ENCODE results near the gene RBMS1. TPM values are rescaled to one million over a fixed set of nuclear protein-coding genes. Genes with fewer than 3 reads are reported as not detected.

The RBMS1 gene
- total and polyA plus RNA-seq, 4 donors = 29.5 to 72.0 (median 49.5) TPM

- no peak for DNase-seq (ENCODE audit: low read depth in 4 of 6, low spot score in 6 of 6)
- 93% methylated on average over 3 of the region's 4 CpGs for WGBS (ENCODE audit: insufficient coverage)
- H3K27ac ChIP-seq (ENCODE audit: low read depth, low read length) = no peak overlapping the region
These were observed 72.9 kb downstream of the RBMS1 start for GRCh38 chr2:160420711-160421110.

GRCh38 chr2:160419776-160420505 lies 73.7 kb downstream of the RBMS1 start:
- no peak overlapping the region for H3K4me3 ChIP-seq (ENCODE audit: low read depth, low read length)
- no peaks in the 10 kb centered on the region for H3K4me1 ChIP-seq (ENCODE audit: control insufficient read depth, insufficient read depth, low read length)
- no peaks in the 10 kb centered on the region for H3K36me3 ChIP-seq (ENCODE audit: control insufficient read depth, insufficient read depth, low read length)
- H3K9me3 ChIP-seq (ENCODE audit: control insufficient read depth, insufficient read depth, low read length) = no peaks in the 10 kb centered on the region
- no peak overlapping the region for H3K27ac ChIP-seq (ENCODE audit: low read depth, low read length)
- H3K27me3 ChIP-seq (ENCODE audit: control insufficient read depth, insufficient read depth, low read length) = no peaks in the 10 kb centered on the region
- WGBS (ENCODE audit: insufficient coverage) = 92% methylated on average over 1 of the region's 3 CpGs
- DNase-seq (ENCODE audit: low read depth in 4 of 6, low spot score in 6 of 6) = no peak

More at GRCh38 chr2:160420711-160421110, 72.9 kb downstream of the RBMS1 start:
- Histone ChIP-seq H3K4me1 (ENCODE audit: control insufficient read depth, insufficient read depth, low read length) (no peaks in the 10 kb centered on the region), H3K36me3 (ENCODE audit: control insufficient read depth, insufficient read depth, low read length) (no peaks in the 10 kb centered on the region), H3K9me3 (ENCODE audit: control insufficient read depth, insufficient read depth, low read length) (no peaks in the 10 kb centered on the region), H3K27me3 (ENCODE audit: control insufficient read depth, insufficient read depth, low read length) (no peaks in the 10 kb centered on the region), H3K4me3 (ENCODE audit: low read depth, low read length) (no peak overlapping the region)

GRCh38 chr2:160418853-160419252 lies 74.8 kb downstream of the RBMS1 start:
- Histone ChIP-seq H3K9me3 (ENCODE audit: control insufficient read depth, insufficient read depth, low read length) (no peaks in the 10 kb centered on the region), H3K4me3 (ENCODE audit: low read depth, low read length) (no peak overlapping the region), H3K36me3 (ENCODE audit: control insufficient read depth, insufficient read depth, low read length) (no peaks in the 10 kb centered on the region), H3K4me1 (ENCODE audit: control insufficient read depth, insufficient read depth, low read length) (no peaks in the 10 kb centered on the region), H3K27me3 (ENCODE audit: control insufficient read depth, insufficient read depth, low read length) (no peaks in the 10 kb centered on the region), H3K27ac (ENCODE audit: low read depth, low read length) (no peak overlapping the region)
- no CpG with 5 or more reads among the region's 1 CpG for WGBS (ENCODE audit: insufficient coverage)
- DNase-seq (ENCODE audit: low read depth in 4 of 6, low spot score in 6 of 6) = no peak

GRCh38 chr2:160418398-160418765 lies 75.2 kb downstream of the RBMS1 start:
- no peak overlapping the region for H3K27ac ChIP-seq (ENCODE audit: low read depth, low read length)
- H3K4me1 ChIP-seq (ENCODE audit: control insufficient read depth, insufficient read depth, low read length) = no peaks in the 10 kb centered on the region
- H3K9me3 ChIP-seq (ENCODE audit: control insufficient read depth, insufficient read depth, low read length) = no peaks in the 10 kb centered on the region
- H3K36me3 ChIP-seq (ENCODE audit: control insufficient read depth, insufficient read depth, low read length) = no peaks in the 10 kb centered on the region
- no CpG with 5 or more reads among the region's 1 CpG for WGBS (ENCODE audit: insufficient coverage)
- DNase-seq (ENCODE audit: low read depth in 4 of 6, low spot score in 6 of 6) = no peak
- no peak overlapping the region for H3K4me3 ChIP-seq (ENCODE audit: low read depth, low read length)
- H3K27me3 ChIP-seq (ENCODE audit: control insufficient read depth, insufficient read depth, low read length) = no peaks in the 10 kb centered on the region

- Histone ChIP-seq H3K4me1 (ENCODE audit: control insufficient read depth, insufficient read depth, low read length) (no peaks in the 10 kb centered on the region), H3K27me3 (ENCODE audit: control insufficient read depth, insufficient read depth, low read length) (no peaks in the 10 kb centered on the region), H3K9me3 (ENCODE audit: control insufficient read depth, insufficient read depth, low read length) (no peaks in the 10 kb centered on the region), H3K4me3 (ENCODE audit: low read depth, low read length) (no peak overlapping the region), H3K36me3 (ENCODE audit: control insufficient read depth, insufficient read depth, low read length) (no peaks in the 10 kb centered on the region), H3K27ac (ENCODE audit: low read depth, low read length) (no peak overlapping the region)
- peak in 1 of 6 donors; percentile 27 for DNase-seq (ENCODE audit: low read depth in 4 of 6, low spot score in 6 of 6)
- WGBS (ENCODE audit: insufficient coverage) = 67% methylated on average over 1 of the region's 6 CpGs
These were observed 75.7 kb downstream of the RBMS1 start for GRCh38 chr2:160417745-160418397.

GRCh38 chr2:160415991-160416390 lies 77.6 kb downstream of the RBMS1 start:
- H3K4me3 ChIP-seq (ENCODE audit: low read depth, low read length) = no peak overlapping the region
- WGBS (ENCODE audit: insufficient coverage) = 80% methylated on average over 1 of the region's 2 CpGs
- no peaks in the 10 kb centered on the region for H3K4me1 ChIP-seq (ENCODE audit: control insufficient read depth, insufficient read depth, low read length)
- no peaks in the 10 kb centered on the region for H3K27me3 ChIP-seq (ENCODE audit: control insufficient read depth, insufficient read depth, low read length)
- H3K27ac ChIP-seq (ENCODE audit: low read depth, low read length) = no peak overlapping the region
- no peaks in the 10 kb centered on the region for H3K9me3 ChIP-seq (ENCODE audit: control insufficient read depth, insufficient read depth, low read length)
- no peak for DNase-seq (ENCODE audit: low read depth in 4 of 6, low spot score in 6 of 6)
- no peaks in the 10 kb centered on the region for H3K36me3 ChIP-seq (ENCODE audit: control insufficient read depth, insufficient read depth, low read length)

- WGBS (ENCODE audit: insufficient coverage) = 67% methylated on average over 1 of the region's 2 CpGs
- Histone ChIP-seq H3K4me1 (ENCODE audit: control insufficient read depth, insufficient read depth, low read length) (peaks cover 6% of the 10 kb centered on the region), H3K4me3 (ENCODE audit: low read depth, low read length) (no peak overlapping the region), H3K27me3 (ENCODE audit: control insufficient read depth, insufficient read depth, low read length) (no peaks in the 10 kb centered on the region), H3K9me3 (ENCODE audit: control insufficient read depth, insufficient read depth, low read length) (no peaks in the 10 kb centered on the region), H3K27ac (ENCODE audit: low read depth, low read length) (no peak overlapping the region), H3K36me3 (ENCODE audit: control insufficient read depth, insufficient read depth, low read length) (no peaks in the 10 kb centered on the region)
- DNase-seq (ENCODE audit: low read depth in 4 of 6, low spot score in 6 of 6) = no peak
These were observed 81.7 kb downstream of the RBMS1 start for GRCh38 chr2:160411955-160412354.

GRCh38 chr2:160411167-160411566 lies 82.4 kb downstream of the RBMS1 start:
- DNase-seq (ENCODE audit: low read depth in 4 of 6, low spot score in 6 of 6) = no peak
- H3K4me3 ChIP-seq (ENCODE audit: low read depth, low read length) = no peak overlapping the region
- no peak overlapping the region for H3K27ac ChIP-seq (ENCODE audit: low read depth, low read length)
- no peaks in the 10 kb centered on the region for H3K27me3 ChIP-seq (ENCODE audit: control insufficient read depth, insufficient read depth, low read length)
- H3K4me1 ChIP-seq (ENCODE audit: control insufficient read depth, insufficient read depth, low read length) = peaks cover 6% of the 10 kb centered on the region
- H3K9me3 ChIP-seq (ENCODE audit: control insufficient read depth, insufficient read depth, low read length) = no peaks in the 10 kb centered on the region
- H3K36me3 ChIP-seq (ENCODE audit: control insufficient read depth, insufficient read depth, low read length) = no peaks in the 10 kb centered on the region
- WGBS (ENCODE audit: insufficient coverage) = no CpG with 5 or more reads among the region's 1 CpG

- no CpG with 5 or more reads among the region's 1 CpG for WGBS (ENCODE audit: insufficient coverage)
- Histone ChIP-seq H3K27ac (ENCODE audit: low read depth, low read length) (no peak overlapping the region), H3K27me3 (ENCODE audit: control insufficient read depth, insufficient read depth, low read length) (no peaks in the 10 kb centered on the region), H3K4me1 (ENCODE audit: control insufficient read depth, insufficient read depth, low read length) (peaks cover 10% of the 10 kb centered on the region), H3K36me3 (ENCODE audit: control insufficient read depth, insufficient read depth, low read length) (no peaks in the 10 kb centered on the region), H3K9me3 (ENCODE audit: control insufficient read depth, insufficient read depth, low read length) (no peaks in the 10 kb centered on the region), H3K4me3 (ENCODE audit: low read depth, low read length) (no peak overlapping the region)
- no peak for DNase-seq (ENCODE audit: low read depth in 4 of 6, low spot score in 6 of 6)
These were observed 84.1 kb downstream of the RBMS1 start for GRCh38 chr2:160409480-160409879.

GRCh38 chr2:160408959-160409291 lies 84.7 kb downstream of the RBMS1 start:
- no peak for DNase-seq (ENCODE audit: low read depth in 4 of 6, low spot score in 6 of 6)
- Histone ChIP-seq H3K27me3 (ENCODE audit: control insufficient read depth, insufficient read depth, low read length) (no peaks in the 10 kb centered on the region), H3K9me3 (ENCODE audit: control insufficient read depth, insufficient read depth, low read length) (no peaks in the 10 kb centered on the region), H3K36me3 (ENCODE audit: control insufficient read depth, insufficient read depth, low read length) (no peaks in the 10 kb centered on the region), H3K27ac (ENCODE audit: low read depth, low read length) (peak overlapping the region; percentile 75), H3K4me3 (ENCODE audit: low read depth, low read length) (peak overlapping the region; percentile 49), H3K4me1 (ENCODE audit: control insufficient read depth, insufficient read depth, low read length) (peaks cover 10% of the 10 kb centered on the region)
- WGBS (ENCODE audit: insufficient coverage) = 93% methylated on average over 2 of the region's 2 CpGs

Data from spinal cord (tissue), 10 donors.